H1 (cell line): Measurements from ENCODE around the gene GNA12. TPM values are rescaled to one million over a fixed set of nuclear protein-coding genes. Genes with fewer than 3 reads are reported as not detected.

ENCODE experiments used
- CTCF ChIA-PET: fragments of 300-600 bp; sonication (Branson Sonifier 250); formaldehyde crosslinking; loops from one replicate; lab custom pipeline; 2021; ENCODE audit not compliant: partially characterized antibody; lab: Charles Lee
- POLR2A ChIA-PET: fragments of 300-600 bp; sonication (Branson Sonifier 250); formaldehyde crosslinking; loops from one replicate; lab custom pipeline; 2021; ENCODE audit warnings: inconsistent platforms; ENCODE audit not compliant: partially characterized antibody; lab: Charles Lee
- DNase-seq, 2 experiments: peaks; one replicate each; pipeline versions ENCODE4 v3.0.0 to v3.0.0-alpha.2; 2010 to 2022; ENCODE audit warnings: low spot score in 2 of 2, low read depth in 1 of 2, mixed read lengths in 1 of 2
- FAIRE-seq: peaks from 2 replicates; lab custom pipeline; 2011; peaks lifted over from hg19 to GRCh38; lab: Jason Lieb, UNC
- H2AFZ ChIP-seq: 2 replicates; pipeline ENCODE4 v1.8.1; 2012; ENCODE audit warnings: low read length, inconsistent platforms
- H2AK5ac ChIP-seq: 2 replicates; pipeline ENCODE4 v1.6.1; 2013; ENCODE audit warnings: low read depth, low read length
- H2BK120ac ChIP-seq: replicated peaks from 2 replicates; pipeline ENCODE3; 2013; ENCODE audit warnings: low read depth, low read length, inconsistent platforms
- H2BK12ac ChIP-seq: 2 replicates; pipeline ENCODE4 v1.6.1; 2013; ENCODE audit warnings: low read depth, low read length
- H2BK15ac ChIP-seq: 2 replicates; pipeline ENCODE4 v1.6.1; 2013; ENCODE audit warnings: low read length
- H2BK20ac ChIP-seq: 2 replicates; pipeline ENCODE4 v1.6.1; 2013; ENCODE audit warnings: low read length
- H2BK5ac ChIP-seq: 2 replicates; pipeline ENCODE4 v1.6.1; 2013; ENCODE audit warnings: low read depth, low read length
- H3K14ac ChIP-seq: 2 replicates; pipeline ENCODE4 v1.6.1; 2013; ENCODE audit warnings: inconsistent platforms; ENCODE audit not compliant: insufficient read length
- H3K18ac ChIP-seq: 2 replicates; pipeline ENCODE4 v1.6.1; 2013; ENCODE audit warnings: low read length; ENCODE audit errors: extremely low read depth
- H3K23ac ChIP-seq: 2 replicates; pipeline ENCODE4 v1.6.1; 2013; ENCODE audit warnings: inconsistent platforms; ENCODE audit not compliant: insufficient read length
- H3K23me2 ChIP-seq: 2 replicates; pipeline ENCODE4 v1.6.1; 2013; ENCODE audit warnings: low read depth, low read length
- H3K27ac ChIP-seq: 2 replicates; pipeline ENCODE4 v1.6.1; 2011; ENCODE audit warnings: low read depth, low read length, inconsistent platforms
- H3K27me3 ChIP-seq, 4 experiments: replicated peaks in 1 of 4; 1 replicate in 1 of 4; 2 replicates in 3 of 4; pipeline versions ENCODE4 v1.6.1 to v1.8.1; 2011 to 2013; ENCODE audit warnings: low read length in 3 of 4, mild to moderate bottlenecking in 3 of 4, inconsistent platforms in 2 of 4, mixed read lengths in 2 of 4, moderate library complexity in 1 of 4; ENCODE audit not compliant: control insufficient read depth in 3 of 4, insufficient read depth in 3 of 4; ENCODE audit errors: extremely low read depth in 1 of 4
- H3K36me3 ChIP-seq, 4 experiments: 2 replicates each; pipeline versions ENCODE4 v1.6.1 to v1.8.1; 2011 to 2013; ENCODE audit warnings: mild to moderate bottlenecking in 4 of 4, low read length in 3 of 4, moderate library complexity in 2 of 4, control low read depth in 1 of 4, inconsistent platforms in 1 of 4; ENCODE audit not compliant: insufficient read depth in 4 of 4, control insufficient read depth in 2 of 4
- H3K4ac ChIP-seq: replicated peaks from 2 replicates; pipeline ENCODE3; 2013; ENCODE audit warnings: low read length, low read depth, mixed read lengths, inconsistent platforms; ENCODE audit not compliant: insufficient read length
- H3K4me1 ChIP-seq, 4 experiments: replicated peaks in 1 of 4; 1 replicate in 1 of 4; 2 replicates in 3 of 4; pipeline versions ENCODE4 v1.6.1 to v1.8.1; 2011 to 2013; ENCODE audit warnings: low read length in 3 of 4, inconsistent platforms in 2 of 4, mixed read lengths in 1 of 4; ENCODE audit not compliant: insufficient read depth in 4 of 4, control insufficient read depth in 3 of 4
- H3K4me2 ChIP-seq, 2 experiments: 2 replicates each; pipeline versions ENCODE4 v1.6.1 to v1.8.1; 2011 to 2013; ENCODE audit warnings: low read depth in 2 of 2, low read length in 2 of 2, control low read depth in 1 of 2, inconsistent platforms in 1 of 2, mild to moderate bottlenecking in 1 of 2; ENCODE audit not compliant: insufficient read depth in 1 of 2
- H3K4me3 ChIP-seq, 4 experiments: fragments of 200-600, 300-600 bp in 1 of 4; sonication (generic), shearing (Covaris generic), sonication (Bioruptor Twin) in 1 of 4; 2 replicates each; pipeline versions ENCODE4 v1.5.1 to v1.8.1; 2011 to 2016; ENCODE audit warnings: low read length in 4 of 4, low read depth in 3 of 4, control low read depth in 2 of 4, inconsistent platforms in 2 of 4, mild to moderate bottlenecking in 2 of 4, mixed read lengths in 1 of 4, moderate library complexity in 1 of 4; ENCODE audit not compliant: insufficient read depth in 2 of 4; ENCODE audit errors: extremely low read depth in 1 of 4
- H3K56ac ChIP-seq: replicated peaks from 2 replicates; pipeline ENCODE3; 2013; ENCODE audit warnings: low read depth, mild to moderate bottlenecking, mixed read lengths, low read length, inconsistent platforms; ENCODE audit not compliant: insufficient read length
- H3K79me1 ChIP-seq: 2 replicates; pipeline ENCODE4 v1.6.1; 2013; ENCODE audit warnings: low read depth, low read length, control low read depth
- H3K79me2 ChIP-seq, 2 experiments: 2 replicates each; pipeline versions ENCODE4 v1.6.1 to v1.8.1; 2012 to 2013; ENCODE audit warnings: low read length in 2 of 2, mild to moderate bottlenecking in 2 of 2, inconsistent platforms in 1 of 2; ENCODE audit not compliant: insufficient read depth in 2 of 2, control insufficient read depth in 1 of 2
- H3K9ac ChIP-seq, 4 experiments: replicated peaks in 1 of 4; 1 replicate in 1 of 4; 2 replicates in 3 of 4; pipeline versions ENCODE4 v1.6.1 to v1.8.1; 2011 to 2013; ENCODE audit warnings: low read depth in 3 of 4, low read length in 3 of 4, control low read depth in 2 of 4, mild to moderate bottlenecking in 2 of 4, moderate library complexity in 2 of 4, inconsistent platforms in 1 of 4; ENCODE audit errors: extremely low read depth in 1 of 4
- H3K9me3 ChIP-seq, 2 experiments: 2 replicates each; pipeline versions ENCODE4 v1.6.1 to v1.8.1; 2012 to 2013; ENCODE audit warnings: mild to moderate bottlenecking in 2 of 2, moderate library complexity in 2 of 2, control low read depth in 1 of 2, inconsistent platforms in 1 of 2, low read depth in 1 of 2, low read length in 1 of 2, mixed read lengths in 1 of 2; ENCODE audit not compliant: insufficient read depth in 2 of 2
- H4K20me1 ChIP-seq, 2 experiments: replicated peaks in 1 of 2; 2 replicates each; pipeline versions ENCODE3 to v1.8.1; 2011 to 2013; ENCODE audit warnings: inconsistent platforms in 2 of 2, low read length in 2 of 2, mild to moderate bottlenecking in 1 of 2; ENCODE audit not compliant: insufficient read depth in 2 of 2, control insufficient read depth in 1 of 2
- H4K5ac ChIP-seq: 2 replicates; pipeline ENCODE4 v1.6.1; 2013; ENCODE audit warnings: low read length, low read depth, mixed read lengths, inconsistent platforms; ENCODE audit not compliant: insufficient read length
- H4K8ac ChIP-seq: 2 replicates; pipeline ENCODE4 v1.8.0; 2013; ENCODE audit warnings: mild to moderate bottlenecking, moderate library complexity, low read length, inconsistent platforms; ENCODE audit not compliant: insufficient read depth; ENCODE audit errors: extremely low read depth
- H4K91ac ChIP-seq: replicated peaks from 2 replicates; pipeline ENCODE3; 2013; ENCODE audit warnings: low read length, mixed read lengths, inconsistent platforms; ENCODE audit not compliant: insufficient read length
- BCL11A ChIP-seq, 2 experiments: IDR thresholded peaks; one replicate each; pipeline ENCODE4 v1.6.1; 2011; ENCODE audit warnings: low read depth in 2 of 2, low read length in 2 of 2, mild to moderate bottlenecking in 2 of 2
- RNF2 ChIP-seq: fragments of 200-900, 300-1000 bp; sonication (generic); IDR thresholded peaks from 2 replicates; pipeline ENCODE4 v1.7.1; 2016; ENCODE audit warnings: borderline replicate concordance, low read depth, mild to moderate bottlenecking, antibody characterized with exemption, low read length; ENCODE audit not compliant: poor library complexity, severe bottlenecking; ENCODE audit errors: missing control alignments
- SIN3A ChIP-seq, 2 experiments: IDR thresholded peaks in 1 of 2; conservative IDR thresholded peaks in 1 of 2; 2 replicates each; pipeline ENCODE4 v1.6.1; 2011 to 2012; ENCODE audit warnings: low read length in 2 of 2, improper control_type of control experiment in 1 of 2, low read depth in 1 of 2, mild to moderate bottlenecking in 1 of 2
- TAF7 ChIP-seq: optimal IDR thresholded peaks from 2 replicates; pipeline ENCODE3; 2011; ENCODE audit warnings: low read depth, mild to moderate bottlenecking, inconsistent platforms, low read length, moderate library complexity, borderline replicate concordance
- WGBS, 2 experiments: shearing (Covaris generic) in 1 of 2; methylation state at CpG; one replicate each; pipeline versions ENCODE4 v1.1.6 to v1.1.7; 2013 to 2015; ENCODE audit warnings: low lambda C conversion rate in 2 of 2, mixed read lengths in 2 of 2, inconsistent platforms in 1 of 2, low coverage in 1 of 2, missing lambda C conversion rate in 1 of 2; ENCODE audit not compliant: insufficient replicate concordance in 2 of 2, insufficient coverage in 1 of 2, insufficient read length in 1 of 2; ENCODE audit errors: extremely low coverage in 1 of 2, missing lambda C conversion rate in 1 of 2; 5-methylcytosine and 5-hydroxymethylcytosine counted together
- polyA plus RNA-seq, 7 experiments: library from polyadenylated mRNA; depleted of rRNA in 3 of 7; stranded (reverse) in 5 of 7; unstranded in 2 of 7; fragments of >200 nt in 5 of 7; fragments of 200-250 nt in 2 of 7; gene quantifications; 1 replicate in 5 of 7; 2 replicates in 1 of 7; 4 replicates in 1 of 7; pipeline versions ENCODE4 v1.2.1 to v1.2.3, GENCODE V29; 2011 to 2013; ENCODE audit warnings: missing spikeins in 2 of 7, mixed read lengths in 2 of 7
- total RNA-seq: library from RNA; stranded (reverse); fragmentation: NEBNext Ultra II Directional; extraction: Animal tissue kit (Norgen Biotek cat#: 25700); gene quantifications from 2 replicates; pipeline ENCODE4 v1.2.1, GENCODE V29; 2021
- TF ChIP-seq, protein P1 (sequence below): IDR thresholded peaks from 2 replicates; pipeline ENCODE4 v1.6.1; 2012; ENCODE audit warnings: inconsistent platforms

GNA12 gene
- total and polyA plus RNA-seq, 2 of the 8 experiments (the other 6 are each of a cell fraction or from before 2014, with no cell fraction given) = 96.5 to 109 TPM

GRCh38 chr7:2732388-2732787, 111.7 kb downstream of the GNA12 start:
- H3K79me2 ChIP-seq = peaks cover 0 to 55% of the 10 kb centered on the region in 2 experiments; a peak in 2 of 4 replicates
- no peak overlapping the region for H2BK5ac ChIP-seq
- H3K9ac ChIP-seq = no peak overlapping the region
- no peak overlapping the region for H4K91ac ChIP-seq
- no peak overlapping the region for H2AK5ac ChIP-seq
- H2BK120ac ChIP-seq = no peak overlapping the region
- no peak overlapping the region for H3K4ac ChIP-seq
- no peak overlapping the region for H2BK20ac ChIP-seq
- no peak overlapping the region for H2AFZ ChIP-seq
- no peak overlapping the region for H3K18ac ChIP-seq
- ChIA-PET POLR2A (no interaction called here), CTCF (interaction anchor here (0.8 to 5.2 kb wide), 2 partner anchors 13 to 18 kb away, joined by 3 to 27 read pairs; no protein-coding TSS in a partner anchor)
- H3K4me3 ChIP-seq = no peak overlapping the region
- no peaks in the 10 kb centered on the region for H3K9me3 ChIP-seq
- FAIRE-seq (no peak), DNase-seq (peak in 1 of 2 experiments; percentile 16)
- H3K27me3 ChIP-seq = no peaks in the 10 kb centered on the region
- no peak overlapping the region for H4K5ac ChIP-seq
- no peak overlapping the region for H3K14ac ChIP-seq
- WGBS, 2 experiments = 93% methylated on average over 9 of the region's 9 CpGs; no CpG with 5 or more reads in 1 of the 2 experiments
- peaks cover 7 to 21% (median 16%) of the 10 kb centered on the region in 4 experiments for H3K36me3 ChIP-seq
- peaks cover 15% of the 10 kb centered on the region for H3K79me1 ChIP-seq
- no peak overlapping the region for H2BK12ac ChIP-seq
- no peak overlapping the region for H3K4me2 ChIP-seq
- no peak overlapping the region for H3K23ac ChIP-seq
- H4K8ac ChIP-seq = no peak overlapping the region
- H3K23me2 ChIP-seq = no peaks in the 10 kb centered on the region
- peaks cover 11 to 23% of the 10 kb centered on the region in 2 experiments for H4K20me1 ChIP-seq
- no peak overlapping the region for H3K27ac ChIP-seq
- H3K4me1 ChIP-seq = peaks cover 0 to 12% (median 6%) of the 10 kb centered on the region in 4 experiments; a peak in 4 of 7 replicates
- no peak overlapping the region for H2BK15ac ChIP-seq
- H3K56ac ChIP-seq = no peak overlapping the region
- TF ChIP-seq, protein P1, sequence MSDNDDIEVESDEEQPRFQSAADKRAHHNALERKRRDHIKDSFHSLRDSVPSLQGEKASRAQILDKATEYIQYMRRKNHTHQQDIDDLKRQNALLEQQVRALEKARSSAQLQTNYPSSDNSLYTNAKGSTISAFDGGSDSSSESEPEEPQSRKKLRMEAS = no peak
- TF ChIP-seq TAF7 = no peak
- no peak for TF ChIP-seq RNF2
- no peak for TF ChIP-seq SIN3A (conservative IDR thresholded peaks at IDR 0.05 in 1 of 2, IDR thresholded peaks at IDR 0.05 in 1 of 2; ENCODE audit: low read depth in 1 of 2, low read length in 2 of 2)
- no peak for TF ChIP-seq BCL11A (IDR thresholded peaks at IDR 0.05; ENCODE audit: low read depth in 2 of 2, low read length in 2 of 2)
